ENCODE measurements around the gene BSND.

GRCh38 chr1:55015123-55015522 lies 16.4 kb downstream of the BSND start:
- TF ChIP-seq CTCF (IDR thresholded peaks at IDR 0.05) (no peak), POLR2A (IDR thresholded peaks at IDR 0.05) (no peak)
